B cell (primary cell): ENCODE measurements around the gene SCAMP4. TPM values are rescaled to one million over a fixed set of nuclear protein-coding genes. Genes with fewer than 3 reads are reported as not detected.

Experiments
- ATAC-seq: fragments of 200-7000 bp; cut with Tn5 transposase; one replicate; pipeline ENCODE4 v1.10.0; 2021; ENCODE audit warnings: low read depth, mild to moderate bottlenecking, moderate number of reproducible peaks, moderate library complexity
- CTCF ChIA-PET: fragments of 350-600 bp; sonication (Branson Sonifier 250); formaldehyde crosslinking; loops from one replicate; lab custom pipeline; 2021; ENCODE audit warnings: antibody characterized with exemption, inconsistent platforms; lab: Charles Lee
- POLR2A ChIA-PET: fragments of 350-600 bp; sonication (Branson Sonifier 250); formaldehyde crosslinking; loops from one replicate; lab custom pipeline; 2021; ENCODE audit warnings: antibody characterized with exemption; lab: Charles Lee
- DNase-seq: peaks from one replicate; pipeline ENCODE4 v3.0.0; 2013
- H2AFZ ChIP-seq: 2 replicates; pipeline ENCODE4 v1.6.1; 2012; ENCODE audit warnings: mild to moderate bottlenecking, low read depth, low read length; ENCODE audit not compliant: insufficient read depth, poor library complexity, severe bottlenecking
- H3K27ac ChIP-seq, 2 donors: 1 replicate in 1 of 2; 2 replicates in 1 of 2; pipeline ENCODE4 v1.5.1; 2012 to 2013; ENCODE audit warnings: low read length in 2 of 2, mild to moderate bottlenecking in 2 of 2, moderate library complexity in 1 of 2
- H3K27me3 ChIP-seq, 4 experiments: fragments of 200-600 bp in 1 of 4; sonication (generic) in 1 of 4; replicated peaks in 1 of 4; 1 replicate in 2 of 4; 2 replicates in 2 of 4; pipeline versions ENCODE4 v1.6.1 to v1.7.0; 2013 to 2016; ENCODE audit warnings: low read length in 3 of 4, mild to moderate bottlenecking in 2 of 4, mixed read lengths in 1 of 4, moderate library complexity in 1 of 4; ENCODE audit not compliant: insufficient read depth in 4 of 4, control insufficient read depth in 3 of 4; ENCODE audit errors: control extremely low read depth in 1 of 4
- H3K36me3 ChIP-seq, 2 experiments: replicated peaks in 1 of 2; 1 replicate in 1 of 2; 2 replicates in 1 of 2; pipeline versions ENCODE4 v1.6.1 to v1.7.1; 2013; ENCODE audit warnings: low read length in 1 of 2; ENCODE audit not compliant: insufficient read depth in 2 of 2, control insufficient read depth in 1 of 2; ENCODE audit errors: control extremely low read depth in 1 of 2, extremely low read depth in 1 of 2
- H3K4me1 ChIP-seq, 2 donors: fragments of 200-600 bp in 1 of 2; sonication (generic) in 1 of 2; 1 replicate in 1 of 2; 2 replicates in 1 of 2; pipeline versions ENCODE4 v1.5.1 to v1.6.1; 2013 to 2017; ENCODE audit warnings: low read length in 2 of 2; ENCODE audit not compliant: control insufficient read depth in 2 of 2, insufficient read depth in 2 of 2
- H3K4me2 ChIP-seq: replicated peaks from 2 replicates; pipeline ENCODE3; 2012; ENCODE audit warnings: mild to moderate bottlenecking, low read depth, low read length; ENCODE audit not compliant: poor library complexity, severe bottlenecking
- H3K4me3 ChIP-seq, 5 experiments: fragments of 200-600 bp in 1 of 5; sonication (generic) in 1 of 5; 1 replicate in 3 of 5; 2 replicates in 2 of 5; pipeline versions ENCODE4 v1.5.1 to v1.7.0; 2011 to 2016; ENCODE audit warnings: low read length in 4 of 5, mild to moderate bottlenecking in 4 of 5, low read depth in 2 of 5, control low read depth in 1 of 5, moderate library complexity in 1 of 5; ENCODE audit not compliant: insufficient read depth in 1 of 5; ENCODE audit errors: control extremely low read depth in 1 of 5, extremely low read depth in 1 of 5
- H3K79me2 ChIP-seq: fragments of 200-600 bp; sonication (generic); one replicate; pipeline ENCODE4 v1.6.0; 2016; ENCODE audit warnings: low read length; ENCODE audit not compliant: control insufficient read depth, insufficient read depth
- H3K9ac ChIP-seq: fragments of 200-600 bp; sonication (generic); 2 replicates; pipeline ENCODE4 v1.6.1; 2017; ENCODE audit warnings: mild to moderate bottlenecking, low read length, moderate library complexity
- H3K9me3 ChIP-seq, 3 donors: one replicate each; pipeline versions ENCODE4 v1.6.1 to v1.7.1; 2013; ENCODE audit warnings: low read length in 2 of 3; ENCODE audit not compliant: control insufficient read depth in 2 of 3, insufficient read depth in 1 of 3; ENCODE audit errors: control extremely low read depth in 1 of 3
- H4K20me1 ChIP-seq: 2 replicates; pipeline ENCODE4 v1.6.0; 2012; ENCODE audit warnings: mild to moderate bottlenecking, low read length; ENCODE audit not compliant: insufficient read depth, control insufficient read depth, poor library complexity, severe bottlenecking
- H3K27ac Mint-ChIP-seq: one replicate; pipeline ENCODE4 v1.8.0; 2021; ENCODE audit warnings: mixed read lengths
- H3K27me3 Mint-ChIP-seq: one replicate; pipeline ENCODE4 v1.8.0; 2021; ENCODE audit warnings: mixed read lengths
- H3K4me1 Mint-ChIP-seq: one replicate; pipeline ENCODE4 v1.8.0; 2021; ENCODE audit warnings: mixed read lengths
- H3K4me3 Mint-ChIP-seq: one replicate; pipeline ENCODE4 v1.8.0; 2021; ENCODE audit warnings: mixed read lengths
- H3K9me3 Mint-ChIP-seq: one replicate; pipeline ENCODE4 v1.8.0; 2022; ENCODE audit warnings: mixed read lengths; ENCODE audit not compliant: insufficient read depth
- CTCF ChIP-seq: fragments of 200-600 bp; IDR thresholded peaks from one replicate; pipeline ENCODE4 v1.8.0; 2022; ENCODE audit warnings: antibody characterized with exemption, mild to moderate bottlenecking
- EZH2 ChIP-seq: IDR thresholded peaks from 2 replicates; pipeline ENCODE4 v1.6.1; 2012; ENCODE audit warnings: borderline replicate concordance, low read depth, mild to moderate bottlenecking, moderate library complexity, low read length; ENCODE audit not compliant: insufficient read depth, poor library complexity, severe bottlenecking
- WGBS: methylation state at CpG from one replicate; pipeline ENCODE4 v1.1.5; 2013; ENCODE audit warnings: missing lambda C conversion rate; ENCODE audit not compliant: insufficient coverage; 5-methylcytosine and 5-hydroxymethylcytosine counted together
- intact Hi-C: fragments of 100-400 bp; cut with micrococcal nuclease; formaldehyde crosslinking; loops from one replicate; pipeline ENCODE4 v1.10.0; 2022
- polyA plus RNA-seq: library from polyadenylated mRNA; depleted of rRNA; stranded (reverse); fragments of >200 nt; gene quantifications from 2 replicates; pipeline ENCODE4 v1.2.3, GENCODE V29; 2012
- total RNA-seq, 2 donors: library from RNA; stranded (reverse); fragments of 120-200 nt in 1 of 2; gene quantifications; 1 replicate in 1 of 2; 2 replicates in 1 of 2; pipeline versions ENCODE4 v1.2.3 to v1.2.4, GENCODE V29; 2013 to 2022

The SCAMP4 gene
- total and polyA plus RNA-seq, 2 donors (not counting 1 experiment from before 2014, with no cell fraction given), result 47.9 to 60.0 TPM

GRCh38 chr19:1865172-1866010 lies 39.8 kb upstream of the SCAMP4 start:
- peaks cover 22 to 29% of the 10 kb centered on the region in 2 donors for H3K4me1 ChIP-seq
- peak overlapping the region; percentile 73 for H3K9ac ChIP-seq
- TF ChIP-seq EZH2 (no peak), CTCF (no peak)
- peaks cover 21% of the 10 kb centered on the region for H3K4me1 Mint-ChIP-seq
- DNase-seq (no peak), ATAC-seq (no peak)
- peaks cover 39% of the 10 kb centered on the region for H3K79me2 ChIP-seq
- H3K9me3 Mint-ChIP-seq, result no peaks in the 10 kb centered on the region
- H4K20me1 ChIP-seq, result peaks cover 22% of the 10 kb centered on the region
- H3K36me3 ChIP-seq, result peaks cover 0 to 5% of the 10 kb centered on the region in 2 experiments
- no peaks in the 10 kb centered on the region for H3K27me3 Mint-ChIP-seq
- peak overlapping the region; percentile 85 for H3K27ac Mint-ChIP-seq
- intact Hi-C loops, result no loop called here
- H3K4me2 ChIP-seq, result peak overlapping the region; percentile 84
- ChIA-PET POLR2A (interaction anchor here (0.5 to 1.4 kb wide), 10 partner anchors 9 to 453 kb away, joined by 3 to 22 read pairs (median 5); no protein-coding TSS in a partner anchor), CTCF (interaction anchor here (0.6 to 3.1 kb wide), 23 partner anchors 8 to 451 kb away, joined by 3 to 22 read pairs (median 5); partner anchors contain the start of genes ABHD17A, IZUMO4, MOB3A and REXO1)
- H3K9me3 ChIP-seq, result no peaks in the 10 kb centered on the region
- H2AFZ ChIP-seq, result peak overlapping the region; percentile 76
- 85% methylated on average over 14 of the region's 17 CpGs for WGBS
- H3K4me3 ChIP-seq, result peak overlapping the region in 4 of 5 experiments; percentile 67 to 90 (median 72)
- H3K4me3 Mint-ChIP-seq, result peak overlapping the region; percentile 74
- H3K27me3 ChIP-seq, result no peaks in the 10 kb centered on the region
- peak overlapping the region; percentile 90 to 95 for H3K27ac ChIP-seq
